Measurements from ENCODE around the gene SLC8A3. TPM values are rescaled to one million over a fixed set of nuclear protein-coding genes. Genes with fewer than 3 reads are reported as not detected.

The SLC8A3 gene
- total and polyA plus RNA-seq, 2 of the 13 experiments (the other 11 are each of a cell fraction or from before 2014, with no cell fraction given): 0.01 to 0.02 TPM

DNA sequence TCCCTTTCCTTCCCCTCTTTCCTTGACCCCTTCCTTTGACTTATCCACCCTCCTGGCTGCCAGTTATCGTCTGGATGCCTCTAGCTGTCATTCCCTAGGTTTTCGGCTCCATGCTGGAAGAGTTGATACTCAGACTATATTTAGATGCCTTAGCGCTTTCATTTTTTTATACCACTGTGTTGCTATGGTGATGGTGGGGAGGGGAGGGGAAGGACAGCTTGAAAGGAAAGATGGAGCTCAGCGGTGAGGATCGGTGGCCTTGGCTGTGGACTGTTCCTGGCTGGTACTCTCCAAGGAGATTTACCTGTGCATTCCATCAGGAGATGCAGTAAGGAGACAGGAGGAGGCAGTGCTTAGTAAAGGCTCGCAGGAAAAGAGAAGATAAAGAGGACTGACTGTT lies 108.7 kb downstream of the SLC8A3 start:
- no peak for FAIRE-seq
- no peak for DNase-seq (ENCODE audit: low spot score)
- 27% methylated on average over 6 of the region's 6 CpGs for WGBS (ENCODE audit: low lambda C conversion rate)
- H3K79me2 ChIP-seq (ENCODE audit: insufficient read depth, low read length): no peaks in the 10 kb centered on the region
- POLR2A ChIA-PET: no interaction called here
- no TSS peak for BruUV-seq (replicated peaks)
- no peak for ATAC-seq
- no peak overlapping the region for H3K27ac ChIP-seq (ENCODE audit: extremely low read length, insufficient read depth, low read length)
- H2AFZ ChIP-seq (ENCODE audit: low read length): no peak overlapping the region
- H3K9ac ChIP-seq (ENCODE audit: insufficient read depth, low read depth, low read length): no peak overlapping the region
- no peaks in the 10 kb centered on the region; a peak in 1 of 5 replicates for H3K27me3 ChIP-seq (ENCODE audit: control insufficient read depth in 1 of 2, insufficient read depth in 2 of 2, low read length in 2 of 2)
- no peak overlapping the region for H3K4me3 ChIP-seq (replicated peaks in 1 of 3; ENCODE audit: insufficient read depth in 1 of 3, low read depth in 2 of 3, low read length in 3 of 3)
- CTCF ChIA-PET (ENCODE audit: low intra/inter-chr PET ratio, low total read pairs): no interaction called here
- no peaks in the 10 kb centered on the region for H3K9me3 ChIP-seq (ENCODE audit: low read length)
- no peaks in the 10 kb centered on the region for H4K20me1 ChIP-seq (ENCODE audit: insufficient read depth, low read length)
- no peak overlapping the region for H3K4me2 ChIP-seq (ENCODE audit: low read depth, low read length)
- TF ChIP-seq KDM2A (CRISPR knock-in tag; IDR thresholded peaks at IDR 0.05; ENCODE audit: borderline replicate concordance, low read depth): no peak
- TF ChIP-seq, protein P1, sequence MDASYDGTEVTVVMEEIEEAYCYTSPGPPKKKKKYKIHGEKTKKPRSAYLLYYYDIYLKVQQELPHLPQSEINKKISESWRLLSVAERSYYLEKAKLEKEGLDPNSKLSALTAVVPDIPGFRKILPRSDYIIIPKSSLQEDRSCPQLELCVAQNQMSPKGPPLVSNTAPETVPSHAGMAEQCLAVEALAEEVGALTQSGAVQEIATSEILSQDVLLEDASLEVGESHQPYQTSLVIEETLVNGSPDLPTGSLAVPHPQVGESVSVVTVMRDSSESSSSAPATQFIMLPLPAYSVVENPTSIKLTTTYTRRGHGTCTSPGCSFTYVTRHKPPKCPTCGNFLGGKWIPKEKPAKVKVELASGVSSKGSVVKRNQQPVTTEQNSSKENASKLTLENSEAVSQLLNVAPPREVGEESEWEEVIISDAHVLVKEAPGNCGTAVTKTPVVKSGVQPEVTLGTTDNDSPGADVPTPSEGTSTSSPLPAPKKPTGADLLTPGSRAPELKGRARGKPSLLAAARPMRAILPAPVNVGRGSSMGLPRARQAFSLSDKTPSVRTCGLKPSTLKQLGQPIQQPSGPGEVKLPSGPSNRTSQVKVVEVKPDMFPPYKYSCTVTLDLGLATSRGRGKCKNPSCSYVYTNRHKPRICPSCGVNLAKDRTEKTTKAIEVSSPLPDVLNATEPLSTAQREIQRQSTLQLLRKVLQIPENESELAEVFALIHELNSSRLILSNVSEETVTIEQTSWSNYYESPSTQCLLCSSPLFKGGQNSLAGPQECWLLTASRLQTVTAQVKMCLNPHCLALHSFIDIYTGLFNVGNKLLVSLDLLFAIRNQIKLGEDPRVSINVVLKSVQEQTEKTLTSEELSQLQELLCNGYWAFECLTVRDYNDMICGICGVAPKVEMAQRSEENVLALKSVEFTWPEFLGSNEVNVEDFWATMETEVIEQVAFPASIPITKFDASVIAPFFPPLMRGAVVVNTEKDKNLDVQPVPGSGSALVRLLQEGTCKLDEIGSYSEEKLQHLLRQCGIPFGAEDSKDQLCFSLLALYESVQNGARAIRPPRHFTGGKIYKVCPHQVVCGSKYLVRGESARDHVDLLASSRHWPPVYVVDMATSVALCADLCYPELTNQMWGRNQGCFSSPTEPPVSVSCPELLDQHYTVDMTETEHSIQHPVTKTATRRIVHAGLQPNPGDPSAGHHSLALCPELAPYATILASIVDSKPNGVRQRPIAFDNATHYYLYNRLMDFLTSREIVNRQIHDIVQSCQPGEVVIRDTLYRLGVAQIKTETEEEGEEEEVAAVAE (CRISPR knock-in tag; IDR thresholded peaks at IDR 0.05; ENCODE audit: borderline replicate concordance): no peak
- TF ChIP-seq NBN (conservative IDR thresholded peaks at IDR 0.05): no peak
- no peak for TF ChIP-seq BHLHE40 (IDR thresholded peaks at IDR 0.05; ENCODE audit: low read length)
- TF ChIP-seq ZNF10 (CRISPR knock-in tag; IDR thresholded peaks at IDR 0.05; ENCODE audit: borderline replicate concordance, low read depth): no peak
- no peak for TF ChIP-seq HNF4G (IDR thresholded peaks at IDR 0.05; ENCODE audit: borderline replicate concordance, low read depth, low read length)
- no peak for TF ChIP-seq HNF4G (CRISPR knock-in tag; IDR thresholded peaks at IDR 0.05; ENCODE audit: borderline replicate concordance, low read depth)
- TF ChIP-seq SRY (CRISPR knock-in tag; IDR thresholded peaks at IDR 0.05): no peak
- TF ChIP-seq ZBTB1 (CRISPR knock-in tag; IDR thresholded peaks at IDR 0.05; ENCODE audit: borderline replicate concordance): no peak
- TF ChIP-seq KDM5A (IDR thresholded peaks at IDR 0.05; ENCODE audit: borderline replicate concordance, low read length): no peak
- TF ChIP-seq FOXA3 (CRISPR knock-in tag; IDR thresholded peaks at IDR 0.05): no peak
- no peak for TF ChIP-seq ZNF720 (CRISPR knock-in tag; IDR thresholded peaks at IDR 0.05)
- TF ChIP-seq ZNF253 (CRISPR knock-in tag; IDR thresholded peaks at IDR 0.05; ENCODE audit: borderline replicate concordance): no peak
- no peak for TF ChIP-seq ZNF777 (CRISPR knock-in tag; IDR thresholded peaks at IDR 0.05)
- TF ChIP-seq ZSCAN30 (CRISPR knock-in tag; IDR thresholded peaks at IDR 0.05): no peak
- no peak for TF ChIP-seq DPF2 (CRISPR knock-in tag; IDR thresholded peaks at IDR 0.05; ENCODE audit: borderline replicate concordance, low read depth)
- TF ChIP-seq ZNF431 (CRISPR knock-in tag; IDR thresholded peaks at IDR 0.05; ENCODE audit: borderline replicate concordance, low read depth): no peak
- intact Hi-C loops (cut with micrococcal nuclease; ENCODE audit: unreplicated experiment): no loop called here
- H3K4me1 ChIP-seq (ENCODE audit: insufficient read depth, low read length): peaks cover 12% of the 10 kb centered on the region
- H3K36me3 ChIP-seq (replicated peaks in 1 of 2; ENCODE audit: control insufficient read depth in 1 of 2, insufficient read depth in 2 of 2, low read length in 2 of 2): no peaks in the 10 kb centered on the region
- in situ Hi-C loops (cut with HindIII; ENCODE audit: extremely low pct_ligation_motif_present, low pct_unique_long_range_greater_than_20kb): loop anchor here (5.0 to 25.0 kb wide), 2 partner anchors 237 to 482 kb away; no protein-coding TSS in a partner anchor
